NCI-H524 (cell line): ENCODE data around the gene ATOX1.

Source experiments
- DNase-seq, 2 experiments: peaks; one replicate each; lab custom pipeline; 2025; lab: John Stamatoyannopoulos, UW

ATOX1 gene

DNA sequence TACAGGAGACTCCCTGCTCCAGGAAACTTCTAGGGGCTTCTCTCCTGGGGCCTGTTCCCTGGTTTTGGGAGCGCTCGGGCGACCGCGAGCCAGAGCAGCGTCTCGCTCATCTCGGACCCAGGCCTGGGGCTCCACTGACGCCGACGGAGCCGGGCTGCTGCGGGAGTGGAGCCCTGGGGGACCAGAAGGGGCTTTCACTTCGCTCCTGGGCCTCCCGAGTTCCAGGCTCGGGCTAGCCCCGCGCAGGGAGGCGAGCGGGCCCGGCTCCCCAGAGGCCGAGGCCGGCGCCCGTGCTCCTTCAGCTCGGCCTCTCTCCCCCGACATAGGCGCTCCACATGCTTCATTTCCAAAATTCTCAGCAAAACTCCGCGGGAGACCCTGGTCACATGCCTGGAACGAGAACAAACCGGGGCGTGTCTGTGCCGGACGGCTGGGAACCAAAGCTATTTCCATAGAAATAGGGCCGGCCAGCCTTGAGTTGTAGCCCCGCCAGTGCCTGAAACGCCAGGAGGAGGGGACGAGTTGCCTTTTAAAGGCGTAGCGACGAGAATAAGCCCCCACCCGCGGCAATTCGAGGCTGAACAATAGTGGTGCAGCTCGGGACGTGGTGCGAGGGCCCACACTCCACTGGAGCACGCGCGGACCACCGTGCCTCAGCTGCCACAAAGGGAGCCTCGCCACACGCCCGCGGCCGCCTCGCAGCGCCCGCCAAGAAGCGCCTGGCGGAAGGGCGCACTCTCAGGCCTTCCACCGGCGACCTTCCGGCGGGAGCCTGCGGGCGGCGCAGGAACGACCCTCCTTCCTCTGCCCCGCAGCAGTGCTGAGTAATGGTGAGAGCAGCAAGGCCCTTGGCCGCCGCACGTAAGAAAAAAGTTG is 12.2 kb upstream of the ATOX1 start:
- DNase-seq, result peak; percentile 26 to 58

DNA sequence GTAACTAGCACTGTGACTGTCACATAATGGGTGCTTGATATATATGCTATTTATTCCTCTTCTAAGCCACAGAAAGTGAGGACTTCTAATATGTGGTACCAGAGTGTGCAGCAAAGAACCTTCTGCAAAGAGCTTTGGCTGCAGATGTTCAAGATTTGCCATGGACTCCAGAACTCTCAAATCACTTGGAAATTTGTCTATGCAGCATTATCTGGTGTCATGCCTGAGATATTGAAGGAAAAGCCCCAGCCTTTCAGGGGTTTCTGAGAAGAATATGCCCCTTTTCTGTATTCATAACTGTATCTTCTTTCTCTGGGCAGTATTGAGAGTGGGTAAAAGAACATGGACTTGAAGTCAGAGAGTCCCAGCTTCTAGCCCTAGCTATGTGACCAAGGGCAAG is 8.5 kb upstream of the ATOX1 start:
- no peak for DNase-seq

DNA sequence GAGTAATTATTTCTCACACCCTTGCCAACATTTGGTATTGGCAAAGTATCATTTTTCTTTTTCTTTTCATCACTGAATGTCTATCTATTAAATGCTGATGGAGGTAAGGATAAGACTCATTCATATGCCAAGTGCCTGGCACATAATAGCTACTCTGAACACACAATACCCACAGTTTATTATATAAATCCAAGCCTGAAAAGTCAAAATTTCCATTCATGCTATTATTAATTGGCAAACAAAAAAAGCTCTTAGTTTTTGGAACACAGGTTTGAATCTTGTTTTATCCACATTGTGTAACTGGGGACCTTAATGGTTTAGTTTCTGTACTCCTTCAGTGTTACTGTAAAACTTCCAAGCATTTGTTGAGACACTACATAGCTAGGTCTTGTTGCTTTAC is 6.4 kb upstream of the ATOX1 start:
- DNase-seq, result no peak

DNA sequence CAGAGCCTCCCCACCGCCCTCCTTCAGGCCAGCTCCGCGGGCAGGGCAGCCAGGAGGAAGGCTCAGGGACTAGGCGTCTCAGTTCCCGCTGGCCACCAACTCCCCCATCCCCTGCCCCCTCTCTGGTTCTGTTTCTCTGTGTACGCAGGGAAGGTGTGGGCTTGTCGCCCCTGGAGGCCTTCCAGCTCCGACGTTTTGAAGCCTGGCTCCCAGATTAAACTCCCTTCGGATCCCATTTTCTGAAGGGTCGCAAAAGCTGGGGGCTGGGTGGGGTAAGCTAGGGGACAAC is 346 bp downstream of the ATOX1 start:
- no peak for DNase-seq

DNA sequence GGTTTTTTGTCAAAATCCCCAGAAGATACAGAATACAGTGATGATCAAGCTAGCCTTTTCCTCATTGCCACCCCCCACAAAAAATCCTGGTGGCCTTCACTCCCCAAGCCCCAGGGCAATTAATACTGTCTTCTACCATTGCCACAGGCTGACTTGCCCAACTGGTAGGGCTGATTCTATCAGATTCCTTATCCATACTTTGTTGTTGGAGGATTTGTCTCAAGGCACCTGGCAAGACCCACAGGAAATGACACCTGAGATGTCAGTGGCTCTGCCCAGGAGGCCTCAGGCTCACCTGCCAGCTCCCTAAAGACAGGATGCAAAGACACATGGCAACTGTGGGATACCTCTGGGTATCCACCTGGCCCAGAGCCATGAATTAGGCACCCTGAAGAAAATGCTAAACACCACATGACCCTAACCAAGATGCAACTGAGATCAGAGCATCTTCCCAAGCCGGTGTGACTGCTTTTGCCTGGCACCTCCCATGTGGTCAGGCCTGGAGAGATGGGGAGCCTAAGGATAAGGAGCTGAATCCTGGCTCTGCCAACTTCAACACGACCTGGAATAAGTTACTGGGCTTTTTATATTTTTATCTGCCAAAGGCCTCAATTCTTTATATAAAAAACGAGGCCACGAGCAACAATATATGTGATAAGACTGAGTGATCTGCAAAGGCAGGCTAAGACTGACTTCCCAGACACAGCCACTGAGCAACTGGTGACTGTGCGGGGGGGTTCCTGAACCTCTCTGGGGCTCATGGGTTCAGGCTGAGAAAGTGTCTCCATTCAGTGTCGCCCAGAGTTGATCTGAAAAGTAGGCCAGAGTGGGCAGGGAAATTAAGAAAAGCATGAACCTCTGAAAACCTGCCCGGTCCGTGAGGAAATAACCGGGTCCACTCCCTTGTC is 944 bp downstream of the ATOX1 start:
- no peak for DNase-seq

DNA sequence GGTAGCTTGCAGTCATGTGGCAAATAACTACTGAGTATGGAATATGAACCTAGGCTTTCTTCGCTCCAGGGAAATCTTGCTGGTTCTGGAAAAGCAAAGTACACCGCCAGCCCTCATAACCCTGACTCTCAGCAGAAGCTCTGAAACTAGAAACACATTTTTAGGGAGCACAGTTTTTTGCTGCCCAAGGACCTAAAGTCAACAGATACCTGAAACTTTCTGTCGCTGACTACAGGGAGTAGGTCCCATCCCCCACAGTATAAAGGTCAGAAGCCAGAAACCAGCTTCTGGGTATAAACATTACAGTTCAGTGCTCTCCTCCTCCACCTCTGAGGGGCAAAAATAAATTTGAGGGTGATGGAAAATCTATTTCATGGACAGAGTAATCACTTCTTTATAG is 3.0 kb downstream of the ATOX1 start:
- DNase-seq, result no peak

DNA sequence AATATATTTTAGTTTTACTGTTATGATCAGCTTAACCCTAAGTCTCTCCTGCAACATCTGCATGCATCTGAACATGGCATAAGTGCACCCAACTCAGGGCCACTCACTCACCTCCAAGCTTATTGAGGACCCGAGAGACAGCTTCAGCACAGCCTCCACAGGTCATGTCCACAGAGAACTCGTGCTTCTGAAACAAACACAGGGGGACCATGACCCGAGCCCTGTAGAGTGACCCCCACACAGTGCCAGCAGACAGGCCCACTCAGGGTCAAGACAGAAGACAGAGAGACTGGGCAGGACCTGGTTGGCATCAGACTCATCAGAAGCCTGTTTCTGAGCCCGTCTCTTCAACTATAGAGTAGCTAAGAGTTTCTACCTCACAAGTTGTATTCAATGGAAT is 6.8 kb downstream of the ATOX1 start:
- DNase-seq, result no peak

DNA sequence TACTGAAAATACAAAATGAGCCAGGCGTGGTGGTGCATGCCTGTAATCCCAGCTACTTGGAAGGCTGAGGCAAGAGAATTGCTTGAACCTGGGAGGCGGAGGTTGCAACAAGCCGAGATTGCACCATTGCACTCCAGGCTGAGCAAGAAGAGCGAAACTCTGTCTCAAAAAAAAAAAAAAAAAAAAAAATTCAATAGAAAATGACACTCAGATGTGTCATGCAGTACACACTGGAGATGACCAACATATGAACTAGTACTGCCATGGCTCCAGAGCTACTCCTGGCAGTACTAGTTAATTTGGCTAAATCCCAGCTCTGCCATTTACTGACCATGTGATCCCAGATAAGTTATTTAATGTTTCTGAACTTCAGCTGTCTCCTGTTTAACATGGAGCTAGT is 7.3 kb downstream of the ATOX1 start:
- no peak for DNase-seq

DNA sequence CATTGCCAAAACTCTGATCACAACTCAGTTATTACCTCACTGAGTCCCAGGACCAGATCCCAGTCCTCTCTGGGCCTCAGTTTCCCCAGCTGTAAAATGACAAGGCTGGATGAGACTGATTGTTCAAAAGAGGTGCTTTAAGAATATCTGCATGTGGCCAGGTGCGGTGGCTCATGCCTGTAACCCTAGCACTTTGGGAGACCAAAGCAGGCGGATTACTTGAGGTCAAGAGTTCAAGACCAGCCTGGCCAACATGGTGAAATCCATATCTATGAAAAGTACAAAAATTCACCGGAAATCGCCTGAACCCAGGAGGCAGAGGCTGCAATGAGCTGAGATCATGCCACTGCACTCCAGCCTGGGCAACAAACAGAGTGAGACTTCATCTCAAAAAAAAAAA is 8.3 kb downstream of the ATOX1 start:
- no peak for DNase-seq

DNA sequence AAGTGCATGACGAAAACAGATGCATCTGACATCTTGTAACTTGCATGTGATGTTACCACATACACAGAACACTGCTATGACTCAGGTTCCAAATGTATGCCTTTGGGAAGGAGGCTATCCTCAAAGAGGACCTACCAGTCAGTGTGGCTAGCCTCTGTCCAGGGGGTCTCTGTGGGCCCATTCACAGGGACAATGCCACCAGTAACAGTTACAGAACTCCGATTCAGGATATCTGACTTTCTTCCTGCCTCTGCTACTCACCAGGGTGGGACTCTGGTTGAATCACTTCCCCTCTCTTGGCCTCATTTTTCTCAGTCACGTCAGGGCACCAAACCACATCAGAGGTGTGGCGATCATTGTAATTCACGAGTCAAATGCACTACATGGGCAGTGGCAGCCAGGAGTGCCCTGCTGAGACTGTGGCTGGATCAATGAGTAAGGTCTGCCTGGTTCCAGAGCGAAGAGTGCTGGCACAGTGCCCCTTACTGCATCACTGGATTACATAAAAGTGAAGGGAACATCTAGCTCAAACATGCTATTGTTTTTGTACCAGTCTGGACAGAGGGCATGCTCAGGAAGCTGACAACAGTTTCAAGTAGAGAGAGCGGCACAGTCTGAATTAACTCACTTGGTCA is 13.2 kb downstream of the ATOX1 start:
- no peak for DNase-seq

DNA sequence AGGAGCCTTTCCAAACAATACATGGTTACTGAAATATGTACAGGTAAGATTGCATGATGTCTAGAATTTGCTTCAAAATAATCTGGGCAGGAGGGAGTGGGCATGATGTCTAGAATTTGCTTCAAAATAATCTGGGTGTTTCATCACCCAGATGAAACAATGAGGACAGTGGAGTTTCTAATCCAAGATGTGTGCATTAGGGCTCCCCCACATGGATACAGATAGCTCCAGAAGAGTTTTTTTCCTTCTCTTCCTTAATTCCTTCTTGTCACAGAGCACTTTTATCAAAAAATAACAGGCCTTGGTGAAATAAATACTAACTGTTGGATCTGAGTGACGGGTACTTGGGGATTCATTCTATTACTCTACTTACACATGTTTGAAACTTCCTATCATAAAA is 14.9 kb downstream of the ATOX1 start:
- no peak for DNase-seq

DNA sequence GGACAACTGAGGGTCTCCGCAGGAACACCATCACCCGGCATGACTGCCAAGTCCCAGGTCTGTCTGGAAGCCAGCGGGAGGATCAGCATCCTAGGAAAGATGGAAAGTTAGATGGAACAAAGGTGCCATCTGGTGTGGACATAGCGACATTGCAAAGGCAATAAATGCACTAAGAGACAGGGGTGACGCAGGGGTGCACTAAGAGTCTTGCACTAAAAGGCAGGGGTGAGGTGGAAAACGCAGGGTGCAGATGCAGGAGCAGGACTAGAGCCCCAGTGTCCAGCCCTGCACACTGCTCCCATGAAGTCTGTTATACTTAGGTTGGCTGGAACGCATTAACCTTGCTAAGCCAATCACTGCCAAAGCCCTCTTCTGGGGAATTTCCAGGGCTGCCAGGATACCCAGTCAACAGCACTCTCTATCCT is 15.5 kb downstream of the ATOX1 start:
- DNase-seq, result peak; percentile 15 to 58

DNA sequence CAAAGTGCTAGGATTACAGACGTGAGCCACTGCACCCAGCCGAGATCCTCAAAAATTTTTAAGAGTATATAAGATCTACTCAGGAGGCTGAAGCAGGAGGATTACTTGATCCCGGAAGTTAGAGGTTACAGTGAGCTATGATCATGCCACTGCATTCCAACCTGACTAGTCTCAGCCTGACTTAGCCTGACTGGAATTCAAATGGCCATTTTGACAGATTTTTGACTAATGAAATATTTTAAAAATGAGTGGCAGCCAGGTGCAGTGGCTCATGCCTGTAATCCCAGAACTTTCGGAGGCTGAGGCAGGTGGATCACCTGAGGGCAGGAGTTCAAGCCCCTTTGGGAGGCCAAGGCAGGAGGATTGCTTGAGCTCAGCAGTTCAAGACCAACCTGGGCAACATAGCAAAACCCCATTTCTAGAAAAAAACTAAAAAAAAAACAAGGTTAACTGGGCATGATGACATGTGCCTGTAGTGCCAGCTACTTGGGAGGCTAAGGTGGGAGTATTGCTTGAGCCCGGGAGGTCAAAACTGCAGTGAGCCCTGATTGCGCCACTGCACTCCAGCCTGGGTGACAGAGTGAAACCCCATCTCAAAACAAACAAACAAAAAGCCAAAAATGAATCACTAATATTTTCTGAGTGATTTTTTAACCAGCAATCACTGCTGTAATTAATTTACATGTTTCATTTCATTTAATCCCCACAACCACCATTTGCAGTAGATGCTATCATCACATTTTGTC is 16.6 kb downstream of the ATOX1 start:
- DNase-seq, result no peak

DNA sequence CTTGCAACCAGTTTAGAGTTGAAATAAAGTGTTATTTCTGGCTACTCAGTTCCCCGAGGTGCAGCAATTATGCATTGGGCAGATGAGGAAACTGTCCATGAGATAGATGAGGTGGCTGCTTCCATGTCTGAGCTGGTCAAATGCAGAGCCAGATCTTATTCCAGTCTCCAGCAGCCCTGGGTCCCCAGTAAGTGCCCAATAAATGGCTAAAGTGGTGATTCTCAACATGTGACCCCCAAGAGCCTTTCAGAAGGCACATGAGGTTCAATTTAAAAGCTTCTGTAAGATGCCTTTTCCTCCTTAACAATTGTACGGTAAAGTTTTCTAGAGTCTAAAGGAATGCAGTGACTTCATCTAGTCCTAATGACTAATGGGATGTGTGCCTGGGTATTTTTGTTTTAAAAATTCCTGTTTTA is 17.5 kb downstream of the ATOX1 start:
- DNase-seq, result no peak

DNA sequence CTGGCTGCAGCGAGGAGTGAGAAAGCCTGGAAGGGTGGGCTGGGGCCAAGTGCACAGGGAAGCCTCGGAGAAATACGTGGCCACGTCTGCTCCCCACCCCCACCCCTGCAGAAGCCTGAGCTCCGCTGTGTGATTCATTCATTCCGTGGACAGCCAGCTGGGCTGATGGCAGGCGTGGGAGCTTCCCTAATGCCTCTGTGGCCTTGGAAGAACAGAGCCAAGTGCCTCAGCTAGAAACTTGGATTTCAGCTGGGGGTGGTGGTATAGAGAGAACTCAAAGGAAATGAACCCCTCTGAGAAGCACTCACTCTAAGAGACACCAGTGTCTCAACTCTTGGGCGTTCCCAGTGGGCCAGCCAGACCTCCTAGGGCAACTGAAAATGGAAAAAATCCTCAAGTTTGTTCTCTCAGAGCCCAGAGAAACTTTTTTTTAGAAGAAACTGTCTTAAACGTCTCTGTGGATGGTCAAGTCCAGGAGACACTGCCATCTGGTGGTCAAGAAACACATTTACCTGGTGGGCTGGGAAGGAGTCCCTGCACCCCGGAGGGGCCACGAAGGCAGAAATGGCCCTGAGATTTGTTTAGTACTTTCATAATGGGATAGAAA is 18.0 kb downstream of the ATOX1 start:
- DNase-seq, result peak in 1 of 2 experiments; percentile 53

DNA sequence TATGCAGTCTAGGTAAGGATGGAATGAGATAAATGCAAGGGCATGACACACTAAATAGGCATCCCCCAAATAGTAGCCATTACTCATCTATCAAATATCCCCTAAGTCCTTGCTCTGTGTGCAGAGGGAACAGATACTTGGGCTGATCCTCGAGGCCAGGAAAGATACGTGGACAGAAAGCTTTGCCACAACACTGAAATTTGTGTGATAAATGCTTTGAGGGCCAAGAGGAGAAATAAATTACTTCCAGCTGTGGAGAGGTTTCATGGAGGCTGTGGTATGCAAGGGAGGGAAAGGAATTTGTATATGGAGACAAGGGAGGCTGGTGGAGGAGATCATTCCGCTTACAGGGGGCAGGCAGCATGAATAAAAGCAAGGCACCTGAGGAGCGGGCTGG is 18.5 kb downstream of the ATOX1 start:
- DNase-seq, result no peak

DNA sequence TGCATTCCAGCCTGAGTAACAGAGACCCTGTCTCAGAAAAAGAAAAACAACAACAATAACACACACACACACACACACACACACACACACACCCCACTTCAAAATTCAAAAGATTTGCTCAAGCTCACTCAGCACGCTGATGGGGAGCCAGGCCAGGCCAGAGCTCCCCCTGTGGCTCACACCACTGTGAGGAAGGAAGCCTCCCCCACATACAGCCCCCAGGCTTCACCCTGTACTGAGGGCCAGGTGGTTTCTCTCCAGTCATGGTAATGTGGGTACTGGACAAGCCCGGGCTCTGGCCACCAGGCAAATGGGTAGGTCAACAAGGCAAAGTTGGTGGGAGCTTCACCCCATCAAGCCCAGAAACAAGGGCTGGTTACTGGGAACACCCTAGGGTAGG is 19.0 kb downstream of the ATOX1 start:
- no peak for DNase-seq

DNA sequence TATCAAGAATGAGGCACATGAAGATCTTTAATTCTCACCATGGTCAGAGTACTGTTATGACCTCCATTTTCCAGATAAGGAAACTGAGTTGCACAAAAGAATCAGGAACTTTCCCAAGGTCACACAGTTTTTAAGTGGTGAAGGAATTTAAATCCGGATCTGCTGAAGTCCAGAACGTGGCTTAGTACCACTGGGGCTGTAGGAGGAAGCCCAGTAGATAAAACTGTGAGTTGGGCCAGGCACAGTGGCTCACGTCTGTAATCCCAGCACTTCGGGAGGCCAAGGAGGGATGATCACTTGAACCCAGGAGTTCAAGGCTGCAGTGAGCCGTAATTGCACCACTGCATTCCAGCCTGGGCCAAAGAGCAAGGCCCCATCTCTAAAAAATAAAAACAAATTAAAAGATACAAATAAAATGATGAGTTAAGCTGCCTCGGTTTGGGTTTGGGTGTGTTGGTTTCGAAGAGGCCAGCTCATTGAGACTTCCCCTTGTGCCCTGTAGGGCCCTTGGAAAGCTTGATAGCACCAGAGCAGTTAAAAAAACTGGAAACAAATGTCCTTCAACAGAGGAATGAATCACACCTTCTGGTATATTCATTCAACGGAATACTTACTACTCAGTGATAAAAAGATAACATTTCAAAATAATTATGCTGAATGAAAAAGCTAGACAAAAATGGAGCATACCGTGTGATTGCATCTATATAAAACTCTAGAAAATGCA is 20.1 kb downstream of the ATOX1 start:
- no peak for DNase-seq

DNA sequence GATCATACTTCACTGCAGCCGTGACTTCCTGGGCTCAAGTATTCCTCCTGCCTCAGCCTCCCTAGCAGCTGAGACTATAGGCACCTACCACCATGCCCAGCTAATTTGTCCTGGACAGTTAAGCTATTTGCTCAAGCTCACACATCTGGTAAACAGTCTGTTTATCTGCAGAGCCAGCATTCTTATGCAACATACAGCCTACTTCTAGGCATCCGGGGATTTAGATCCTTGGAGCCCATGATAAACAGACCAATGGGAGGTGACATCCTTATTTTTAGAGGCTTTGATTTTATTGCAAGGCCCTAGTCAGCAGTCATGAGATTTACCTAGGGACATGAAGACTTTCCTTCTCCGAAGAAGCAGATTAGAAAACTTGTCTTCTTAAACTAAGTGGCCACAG is 21.0 kb downstream of the ATOX1 start:
- DNase-seq, result no peak

DNA sequence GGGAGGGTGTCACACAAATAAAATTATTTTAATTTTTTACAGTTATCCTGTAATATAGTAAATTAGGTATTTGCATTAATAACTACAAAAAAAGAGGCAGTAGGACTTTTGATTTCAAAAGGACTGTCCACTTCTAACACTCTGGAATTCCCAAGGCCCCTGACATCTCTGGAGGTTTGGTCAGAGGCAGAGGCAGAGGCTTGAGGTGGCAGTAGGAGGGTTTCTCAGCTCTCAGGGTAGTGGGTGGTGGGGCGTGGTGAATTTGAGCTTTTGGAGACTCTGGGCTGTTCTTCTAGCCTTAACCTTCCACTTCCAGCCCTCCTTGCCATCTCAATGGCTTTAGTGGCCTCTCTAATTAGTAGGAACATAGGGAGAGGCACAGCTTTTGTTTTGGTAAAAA is 22.8 kb downstream of the ATOX1 start:
- no peak for DNase-seq

DNA sequence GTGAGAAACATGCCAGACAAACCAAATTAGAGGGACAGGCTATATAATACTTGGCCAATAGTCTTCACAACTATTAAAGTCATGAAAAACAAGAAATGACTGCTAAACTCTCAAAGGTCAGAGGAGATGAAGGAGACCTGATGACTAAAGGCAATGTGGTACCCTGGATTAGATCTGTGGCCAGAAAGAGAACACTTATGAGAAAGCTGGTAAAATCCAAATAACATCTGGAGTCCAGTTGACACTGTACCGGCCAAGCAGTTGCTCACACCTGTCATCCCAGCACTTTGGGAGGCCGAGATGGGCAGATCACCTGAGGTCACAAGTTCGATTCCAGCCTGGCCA is 24.4 kb downstream of the ATOX1 start:
- no peak for DNase-seq
